Measurements from ENCODE around the gene FA2H.
A peak's percentile ranks its signal among the peaks of the same experiment; 100 is the strongest.
"Not testable (repeated sequence)": the region's sequence is repeated elsewhere in the genome, so short reads cannot be mapped to it uniquely, and the experiment has no call there.

Gene FA2H

DNA sequence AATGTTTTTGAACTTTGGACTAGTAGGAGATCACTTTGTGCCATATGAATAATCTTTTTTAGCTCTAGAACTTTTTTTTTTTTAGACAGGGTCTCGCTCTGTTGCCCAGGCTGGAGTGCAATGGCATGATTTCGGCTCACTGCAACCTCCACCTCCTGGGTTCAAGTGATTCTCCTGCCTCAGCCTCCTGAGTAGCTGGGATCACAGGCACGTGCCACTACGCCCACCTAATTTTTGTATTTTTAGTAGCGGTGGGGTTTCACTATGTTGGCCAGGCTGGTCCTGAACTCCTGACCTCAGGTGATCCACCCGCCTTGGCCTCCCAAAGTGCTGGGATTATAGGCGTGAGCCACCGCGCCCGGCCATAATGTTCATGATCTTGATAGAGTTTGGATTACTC is 105.7 kb downstream of the FA2H start:
- not testable (repeated sequence) for DNase-seq

- peak; percentile 21 to 54 (median 38) for DNase-seq
These were observed 107.3 kb downstream of the FA2H start for GRCh38 chr16:74667255-74667700.

DNA sequence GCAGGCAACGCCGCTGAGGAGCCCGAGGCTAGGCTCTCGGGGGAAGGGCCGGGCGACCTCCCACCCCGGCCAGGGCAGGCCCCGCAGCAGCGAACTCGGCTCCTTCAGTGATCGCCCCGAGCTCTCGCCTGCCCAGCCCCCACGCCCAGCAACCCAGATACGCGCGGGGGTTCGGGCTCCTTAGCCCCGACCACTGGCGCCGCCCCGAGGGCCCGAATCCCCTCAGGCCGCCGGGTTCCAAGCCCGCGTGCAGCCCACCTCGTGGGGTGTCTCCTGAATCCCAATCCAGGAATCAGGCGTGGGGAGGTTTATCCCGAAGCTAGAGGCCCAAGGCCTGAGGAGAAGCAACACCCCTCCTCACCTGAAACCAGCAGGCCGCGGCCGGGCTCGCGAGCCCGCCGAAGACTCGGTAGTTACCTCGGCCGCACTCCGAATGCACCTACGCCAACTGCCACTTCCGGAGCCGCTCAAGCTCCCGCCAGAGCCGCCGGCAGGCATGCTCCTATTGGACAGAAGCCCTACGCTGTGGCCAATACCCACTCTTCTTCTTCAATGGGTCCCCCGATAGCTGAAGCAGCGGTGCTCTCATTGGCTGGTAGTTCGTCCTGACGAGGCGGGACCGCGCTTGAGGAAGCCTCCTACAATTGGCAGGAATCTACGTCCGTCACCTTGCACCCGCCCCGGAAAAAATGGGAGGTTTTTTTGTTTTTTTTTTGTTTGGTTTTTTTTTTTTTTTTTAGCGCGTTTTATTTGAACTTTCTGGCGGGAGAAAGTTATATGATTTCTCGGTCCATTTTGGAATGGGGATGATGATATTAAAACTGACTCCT is 108.0 kb downstream of the FA2H start, which contains the start of gene RFWD3:
Gene RFWD3, minus strand, starts transcription at position 453 of the 830 bp plus-strand sequence. CDS start 5,428 bp downstream, outside the sequence.
- DNase-seq: peak; percentile 97 to 99 (median 98)

DNA sequence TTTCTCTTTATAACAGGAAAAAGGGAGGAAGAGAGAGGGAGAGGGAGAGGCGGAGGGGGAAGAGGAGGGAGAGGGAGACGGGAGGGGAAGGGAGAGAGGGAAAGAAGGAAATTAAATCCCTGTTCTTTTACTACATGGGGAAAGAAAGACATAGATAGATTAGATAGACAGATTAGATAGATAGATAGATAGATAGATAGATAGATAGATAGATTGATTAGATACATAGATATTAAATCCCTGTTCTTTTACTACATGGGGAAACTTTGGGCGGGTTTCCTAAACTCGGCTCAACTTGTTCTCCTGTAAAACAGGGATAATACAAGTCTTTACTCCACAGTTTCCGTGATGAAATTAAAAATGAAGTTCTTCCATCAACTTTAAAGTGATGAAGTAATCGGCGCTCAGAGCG is 108.6 kb downstream of the FA2H start:
- no peak for DNase-seq

All from suppressor macrophage (primary cell).